IPS-NIHi11 (cell line): ENCODE measurements around the gene AURKAIP1.
"Not testable (repeated sequence)": the region's sequence is repeated elsewhere in the genome, so short reads cannot be mapped to it uniquely, and the experiment has no call there.

Source experiments
- DNase-seq: peaks from one replicate; pipeline ENCODE4 v3.0.0; 2012; ENCODE audit warnings: mixed read lengths, low spot score

The AURKAIP1 gene

GRCh38 chr1:1374929-1375662 lies at the start of gene AURKAIP1:
TSS of gene AURKAIP1 (minus strand) at chr1:1375207. CDS start at chr1:1374756, 451 bp downstream.
- peak; percentile 97 for DNase-seq

GRCh38 chr1:1424707-1425106 lies 49.7 kb upstream of the AURKAIP1 start:
- DNase-seq: no peak

- DNase-seq: no peak
Observed at GRCh38 chr1:1423245-1423597, 48.2 kb upstream of the AURKAIP1 start.

- peak; percentile 11 for DNase-seq
Observed at GRCh38 chr1:1422465-1423244, 47.6 kb upstream of the AURKAIP1 start.

GRCh38 chr1:1421907-1422464 lies 47.0 kb upstream of the AURKAIP1 start:
- peak; percentile 5 for DNase-seq

GRCh38 chr1:1421147-1421906 lies 46.3 kb upstream of the AURKAIP1 start, which contains the start of gene ANKRD65:
TSS of gene ANKRD65 (minus strand) at chr1:1421276. CDS start at chr1:1421005, 271 bp downstream.
- DNase-seq: peak; percentile 5

DNA sequence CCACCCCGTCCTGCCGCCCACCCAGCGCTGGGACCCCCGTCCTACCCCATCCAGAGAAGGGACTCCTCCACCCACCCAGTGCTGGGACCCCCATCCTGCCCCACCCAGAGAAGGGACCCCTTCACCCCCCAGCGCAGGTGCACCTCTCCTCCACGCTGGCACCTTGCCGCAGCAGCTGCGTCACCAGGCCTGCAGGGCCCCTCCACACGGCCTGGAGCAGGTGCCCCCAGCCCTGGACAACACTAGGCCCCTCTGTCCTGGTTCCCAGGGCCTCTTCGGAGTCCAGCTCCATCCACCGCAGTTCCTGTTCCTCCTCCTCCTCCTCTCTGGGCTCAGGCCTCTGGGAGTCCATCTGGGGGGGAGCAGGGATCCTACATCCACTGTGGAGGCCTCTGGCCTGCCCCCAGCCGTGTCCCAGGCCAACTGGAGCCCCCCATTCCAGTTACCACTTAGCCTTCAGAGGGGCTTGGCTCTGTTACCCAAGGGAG lies 45.7 kb upstream of the AURKAIP1 start:
- DNase-seq: no peak

GRCh38 chr1:1419813-1420653 lies 45.0 kb upstream of the AURKAIP1 start:
- DNase-seq: peak; percentile 62

GRCh38 chr1:1419363-1419812 lies 44.4 kb upstream of the AURKAIP1 start:
- DNase-seq: peak; percentile 4

DNA sequence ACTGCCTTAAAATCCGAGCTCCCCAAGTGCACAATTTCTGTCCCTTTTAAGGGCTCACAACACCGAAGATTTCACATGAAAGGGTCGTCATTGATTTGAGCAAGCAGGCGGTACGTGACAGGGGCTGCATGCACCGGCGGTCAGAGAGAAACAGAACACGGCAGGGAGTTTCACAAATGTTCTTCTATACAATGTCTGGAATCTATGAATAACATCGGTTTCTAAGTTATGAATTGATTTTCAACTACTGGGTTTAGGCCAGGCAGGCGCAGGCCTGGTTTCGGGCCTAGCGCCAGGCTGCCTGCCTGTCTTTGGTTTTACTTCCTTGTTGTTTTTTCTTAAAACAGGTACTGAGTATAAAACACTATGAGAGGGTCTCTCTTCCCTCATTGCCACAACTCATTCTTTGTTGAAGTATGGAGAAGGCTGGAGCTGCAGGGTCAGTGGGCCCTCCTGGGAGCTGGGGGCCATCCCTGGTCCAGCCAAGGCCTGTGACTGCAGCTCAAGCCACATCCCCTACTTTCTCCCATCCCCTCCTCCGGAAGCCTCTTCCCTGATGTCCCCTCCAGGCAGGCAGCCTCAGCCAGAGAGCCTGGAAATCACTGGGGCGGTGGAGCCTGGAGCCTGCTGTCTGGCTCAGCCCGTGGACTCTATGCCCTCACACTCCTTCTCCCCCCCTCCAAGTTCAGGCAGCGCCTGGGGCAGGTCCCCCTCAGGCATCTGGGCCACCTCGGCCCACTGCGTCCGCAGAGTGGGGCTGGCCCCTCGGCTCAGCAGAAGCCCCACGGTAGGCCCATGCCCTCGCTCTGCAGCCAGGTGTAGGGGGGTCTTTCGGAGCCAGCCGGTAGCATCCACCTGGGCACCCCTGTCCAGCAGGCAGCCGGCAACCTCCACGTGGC lies 43.7 kb upstream of the AURKAIP1 start:
- peak; percentile 9 for DNase-seq

DNA sequence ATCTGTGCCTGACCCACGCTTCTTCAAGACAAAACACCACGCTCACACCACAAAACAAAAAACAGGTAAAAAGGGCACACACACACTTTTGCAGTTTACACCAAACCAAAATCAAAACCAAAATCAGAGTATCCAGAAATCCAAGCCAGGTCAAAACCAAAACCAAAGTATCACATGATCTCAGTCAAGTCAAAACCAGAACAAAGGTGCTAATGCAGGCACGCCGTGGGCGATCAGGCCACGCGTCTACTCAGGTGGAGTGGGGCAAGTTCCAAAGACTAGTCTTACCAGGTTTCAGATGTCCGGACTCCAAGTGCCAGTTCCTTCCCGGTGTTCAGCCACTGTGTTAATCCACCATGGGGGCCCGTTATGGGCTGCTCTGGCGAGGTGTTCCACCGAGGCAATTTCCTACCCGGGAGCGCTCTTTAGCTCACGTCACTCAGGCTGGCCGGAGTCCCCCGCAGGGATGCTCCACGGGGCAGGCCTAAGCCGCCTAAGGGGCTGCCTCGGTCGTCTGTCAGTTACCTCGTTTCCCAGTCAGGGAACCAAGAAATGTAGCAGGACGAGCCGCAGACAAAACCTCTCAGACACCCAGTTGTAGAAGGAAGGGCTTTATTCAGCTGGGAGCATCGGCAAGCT lies 42.9 kb upstream of the AURKAIP1 start:
- not testable (repeated sequence) for DNase-seq

DNA sequence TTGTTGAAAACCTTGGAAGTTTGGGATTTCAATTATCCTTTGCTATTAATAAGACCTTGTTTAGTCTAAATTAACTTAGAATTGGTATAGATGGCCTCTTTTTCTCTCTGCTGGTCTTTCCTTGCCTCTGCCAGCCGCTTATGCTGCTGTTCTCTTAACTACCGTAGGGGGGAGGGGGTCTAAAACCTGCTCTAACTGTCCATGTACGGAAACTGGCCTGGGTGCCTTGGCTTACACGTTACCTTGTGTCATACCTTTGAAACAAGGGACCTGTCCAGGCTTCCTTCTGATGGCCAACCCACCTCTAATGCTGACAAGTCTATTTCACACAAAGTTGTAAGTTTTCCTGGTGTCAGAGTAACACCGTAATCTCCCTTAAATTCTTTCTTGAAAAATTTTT lies 42.4 kb upstream of the AURKAIP1 start:
- not testable (repeated sequence) for DNase-seq

- DNase-seq: no peak
Observed at GRCh38 chr1:1415751-1416150, 40.7 kb upstream of the AURKAIP1 start.

DNA sequence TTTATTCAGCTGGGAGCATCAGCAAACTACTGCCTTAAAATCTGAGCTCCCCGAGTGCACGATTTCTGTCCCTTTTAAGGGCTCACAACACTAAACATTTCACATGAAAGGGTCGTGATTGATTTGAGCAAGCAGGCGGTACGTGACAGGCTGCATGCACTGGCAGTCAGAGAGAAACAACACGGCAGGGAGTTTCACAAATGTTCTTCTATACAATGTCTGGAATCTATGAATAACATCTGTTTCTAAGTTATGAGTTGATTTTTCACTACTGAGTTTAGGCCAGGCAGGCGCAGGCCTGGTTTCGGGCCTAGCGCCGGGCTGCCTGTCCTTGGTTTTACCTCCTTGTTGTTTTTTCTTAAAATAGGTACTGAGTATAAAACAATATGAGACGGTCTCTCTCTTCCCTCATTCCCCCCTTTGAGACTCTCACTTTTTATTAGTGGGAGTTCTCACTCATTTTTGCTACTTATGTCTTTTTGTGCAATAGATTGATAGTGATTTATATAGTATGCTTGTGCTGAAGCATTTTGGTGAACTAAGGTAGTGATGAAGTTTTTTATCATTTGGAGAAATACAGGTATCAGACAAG lies 37.4 kb upstream of the AURKAIP1 start:
- DNase-seq: not testable (repeated sequence)

DNA sequence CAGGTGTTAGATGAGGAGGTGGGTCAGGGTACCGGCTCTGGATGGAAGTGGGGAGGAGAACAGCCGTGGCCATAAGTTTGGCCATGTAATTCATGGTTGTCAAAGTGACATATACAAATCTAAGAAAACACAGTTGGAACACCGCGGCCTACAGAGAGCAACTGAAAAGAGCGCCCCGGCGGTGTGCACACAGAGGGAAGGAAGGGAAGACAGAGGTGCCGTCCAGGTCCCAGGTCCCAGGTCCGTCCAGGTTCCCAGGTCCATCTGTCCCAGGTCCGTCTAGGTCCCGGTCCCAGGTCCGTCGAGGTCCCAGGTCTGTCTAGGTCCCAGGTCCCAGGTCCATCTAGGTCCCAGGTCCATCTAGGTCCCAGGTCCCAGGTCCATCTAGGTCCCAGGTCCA lies 36.6 kb upstream of the AURKAIP1 start:
- no peak for DNase-seq

DNA sequence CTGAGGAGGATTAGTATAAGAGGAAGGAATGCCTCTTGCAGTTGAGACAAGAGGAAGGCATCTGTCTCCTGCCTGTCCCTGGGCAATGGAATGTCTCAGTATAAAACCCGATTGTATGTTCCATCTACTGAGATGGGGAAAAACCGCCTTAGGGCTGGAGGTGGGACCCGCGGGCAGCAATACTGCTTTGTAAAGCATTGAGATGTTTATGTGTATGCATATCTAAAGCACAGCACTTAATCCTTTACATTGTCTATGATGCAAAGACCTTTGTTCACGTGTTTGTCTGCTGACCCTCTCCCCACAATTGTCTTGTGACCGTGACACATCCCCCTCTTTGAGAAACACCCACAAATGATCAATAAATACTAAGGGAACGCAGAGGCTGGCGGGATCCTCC lies 35.2 kb upstream of the AURKAIP1 start:
- not testable (repeated sequence) for DNase-seq

- peak; percentile 16 for DNase-seq
Observed at GRCh38 chr1:1407636-1408318, 32.8 kb upstream of the AURKAIP1 start.
